ENCODE measurements around the gene SRCAP. TPM values are rescaled to one million over a fixed set of nuclear protein-coding genes. Genes with fewer than 3 reads are reported as not detected.

Gene SRCAP
- total RNA-seq, 2 experiments from 2014 or later, result 59.5 to 60.1 TPM

DNA sequence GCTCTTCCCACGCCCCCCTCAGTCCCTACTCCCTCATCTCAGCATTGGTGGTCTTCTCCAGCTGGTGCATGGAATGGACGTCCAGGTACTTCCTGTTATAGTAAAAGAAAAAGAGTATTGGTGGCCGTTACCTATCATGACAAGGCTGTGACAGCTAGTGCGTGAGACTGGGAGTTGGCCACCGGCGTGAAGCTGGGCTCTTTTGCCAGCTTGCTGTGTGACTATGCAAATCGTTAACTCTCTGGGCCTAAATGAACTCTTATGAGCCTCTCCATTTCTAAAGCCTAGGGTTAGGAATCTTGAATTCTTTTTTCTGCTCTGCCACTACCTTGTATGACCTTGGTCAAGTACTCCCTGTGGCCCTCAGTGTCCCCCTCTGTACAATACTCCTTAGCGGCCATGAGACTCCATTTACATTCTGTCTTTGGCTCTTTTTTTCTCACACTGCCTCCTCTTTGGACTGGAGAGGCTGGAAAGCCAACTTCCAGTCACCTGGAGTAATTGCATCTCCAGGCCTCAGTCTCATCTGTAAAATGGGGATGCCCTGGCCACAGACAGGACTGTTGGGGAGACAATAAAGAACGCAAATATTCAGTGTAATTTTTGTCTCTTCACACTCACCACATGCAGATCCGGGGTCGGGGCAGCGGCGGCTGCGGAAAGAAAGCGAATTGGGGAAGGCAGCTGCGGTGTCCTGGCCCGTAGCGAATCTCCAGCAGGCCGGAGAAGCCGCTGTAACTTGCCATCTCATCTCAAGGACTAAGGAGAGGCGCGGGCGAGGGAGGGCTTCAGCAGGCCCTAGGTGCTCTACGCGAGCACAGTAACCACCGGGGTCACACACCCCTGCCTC lies 61.8 kb downstream of the SRCAP start:
- Mint-ChIP-seq H3K4me3 (peak overlapping the region; percentile 99), H3K36me3 (ENCODE audit: low read depth) (peaks cover 58% of the 10 kb centered on the region), H3K9me3 (no peaks in the 10 kb centered on the region), H3K27ac (peak overlapping the region; percentile 85), H3K4me1 (ENCODE audit: low read depth) (peaks cover 30% of the 10 kb centered on the region), H3K27me3 (no peaks in the 10 kb centered on the region)
- Histone ChIP-seq H3K27me3 (ENCODE audit: control insufficient read depth in 1 of 2, insufficient read depth in 2 of 2, low read length in 2 of 2) (no peaks in the 10 kb centered on the region), H3K4me3 (ENCODE audit: low read length) (peak overlapping the region; percentile 99), H3K36me3 (ENCODE audit: insufficient read depth, low read length) (peaks cover 45% of the 10 kb centered on the region), H3K4me1 (ENCODE audit: insufficient read depth, low read length) (peaks cover 35% of the 10 kb centered on the region), H3K27ac (ENCODE audit: low read depth in 1 of 2, low read length in 2 of 2) (no peak overlapping the region), H3K9me3 (ENCODE audit: control insufficient read depth in 1 of 2, insufficient read depth in 1 of 2, low read length in 2 of 2) (no peaks in the 10 kb centered on the region)
- DNase-seq (peak in 1 of 14 experiments; percentile 57), ATAC-seq (ENCODE audit: poor library complexity) (no peak)
- TF ChIP-seq, protein P1, sequence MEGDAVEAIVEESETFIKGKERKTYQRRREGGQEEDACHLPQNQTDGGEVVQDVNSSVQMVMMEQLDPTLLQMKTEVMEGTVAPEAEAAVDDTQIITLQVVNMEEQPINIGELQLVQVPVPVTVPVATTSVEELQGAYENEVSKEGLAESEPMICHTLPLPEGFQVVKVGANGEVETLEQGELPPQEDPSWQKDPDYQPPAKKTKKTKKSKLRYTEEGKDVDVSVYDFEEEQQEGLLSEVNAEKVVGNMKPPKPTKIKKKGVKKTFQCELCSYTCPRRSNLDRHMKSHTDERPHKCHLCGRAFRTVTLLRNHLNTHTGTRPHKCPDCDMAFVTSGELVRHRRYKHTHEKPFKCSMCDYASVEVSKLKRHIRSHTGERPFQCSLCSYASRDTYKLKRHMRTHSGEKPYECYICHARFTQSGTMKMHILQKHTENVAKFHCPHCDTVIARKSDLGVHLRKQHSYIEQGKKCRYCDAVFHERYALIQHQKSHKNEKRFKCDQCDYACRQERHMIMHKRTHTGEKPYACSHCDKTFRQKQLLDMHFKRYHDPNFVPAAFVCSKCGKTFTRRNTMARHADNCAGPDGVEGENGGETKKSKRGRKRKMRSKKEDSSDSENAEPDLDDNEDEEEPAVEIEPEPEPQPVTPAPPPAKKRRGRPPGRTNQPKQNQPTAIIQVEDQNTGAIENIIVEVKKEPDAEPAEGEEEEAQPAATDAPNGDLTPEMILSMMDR (IDR thresholded peaks at IDR 0.05), result no peak
- intact Hi-C loops (cut with DNase I, micrococcal nuclease), result loop anchor here in 1 of 2 experiments (10.0 kb wide), 1 partner anchor 426 kb away; no protein-coding TSS in a partner anchor
- CTCF ChIA-PET, result no interaction called here
- POLR2A ChIA-PET, result interaction anchor here (1.0 to 3.6 kb wide), 2 partner anchors 13 to 54 kb away, joined by 3 to 18 read pairs; partner anchors contain the start of gene PHKG2

DNA sequence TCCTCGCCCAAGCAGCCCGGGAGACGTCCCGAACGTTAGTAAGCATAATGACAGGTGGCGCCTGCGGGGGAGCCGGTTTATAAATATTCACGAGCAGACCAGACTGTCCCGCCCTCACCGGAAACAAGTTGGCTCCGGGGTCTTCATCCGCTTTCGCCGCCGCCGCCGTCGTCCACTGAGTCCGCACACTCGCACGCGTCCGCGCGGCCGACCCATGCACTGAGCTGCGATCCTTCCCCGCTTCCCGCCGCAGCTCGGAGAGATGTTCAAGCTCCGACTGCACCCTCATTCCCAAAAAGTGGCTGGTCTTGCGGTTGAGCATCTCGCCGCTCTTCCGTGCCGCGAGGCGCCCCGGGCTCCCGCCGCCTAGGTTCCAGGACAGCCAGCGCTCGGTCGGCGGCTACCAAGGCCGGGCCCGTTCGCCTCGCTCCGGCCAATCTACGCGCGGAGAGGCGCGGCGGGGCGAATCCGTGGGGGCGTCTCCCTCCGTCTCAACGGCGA lies 62.5 kb downstream of the SRCAP start:
- Histone ChIP-seq H3K4me1 (ENCODE audit: insufficient read depth, low read length) (peaks cover 35% of the 10 kb centered on the region), H3K27ac (ENCODE audit: low read depth in 1 of 2, low read length in 2 of 2) (peak overlapping the region; percentile 71 to 90), H3K27me3 (ENCODE audit: control insufficient read depth in 1 of 2, insufficient read depth in 2 of 2, low read length in 2 of 2) (no peaks in the 10 kb centered on the region), H3K9me3 (ENCODE audit: control insufficient read depth in 1 of 2, insufficient read depth in 1 of 2, low read length in 2 of 2) (no peaks in the 10 kb centered on the region), H3K4me3 (ENCODE audit: low read length) (peak overlapping the region; percentile 99), H3K36me3 (ENCODE audit: insufficient read depth, low read length) (peaks cover 46% of the 10 kb centered on the region)
- Mint-ChIP-seq H3K36me3 (ENCODE audit: low read depth) (peaks cover 62% of the 10 kb centered on the region), H3K4me1 (ENCODE audit: low read depth) (peaks cover 30% of the 10 kb centered on the region), H3K4me3 (peak overlapping the region; percentile 99), H3K9me3 (no peaks in the 10 kb centered on the region), H3K27ac (peak overlapping the region; percentile 85), H3K27me3 (no peaks in the 10 kb centered on the region)
- CTCF ChIA-PET, result no interaction called here
- DNase-seq (peak in 7 of 14 experiments; percentile 3 to 62 (median 27)), ATAC-seq (ENCODE audit: poor library complexity) (no peak)
- POLR2A ChIA-PET, result no interaction called here
- intact Hi-C loops (cut with DNase I, micrococcal nuclease), result loop anchor here in 1 of 2 experiments (10.0 kb wide), 1 partner anchor 427 kb away; no protein-coding TSS in a partner anchor
- TF ChIP-seq, protein P1 (IDR thresholded peaks at IDR 0.05), result no peak

DNA sequence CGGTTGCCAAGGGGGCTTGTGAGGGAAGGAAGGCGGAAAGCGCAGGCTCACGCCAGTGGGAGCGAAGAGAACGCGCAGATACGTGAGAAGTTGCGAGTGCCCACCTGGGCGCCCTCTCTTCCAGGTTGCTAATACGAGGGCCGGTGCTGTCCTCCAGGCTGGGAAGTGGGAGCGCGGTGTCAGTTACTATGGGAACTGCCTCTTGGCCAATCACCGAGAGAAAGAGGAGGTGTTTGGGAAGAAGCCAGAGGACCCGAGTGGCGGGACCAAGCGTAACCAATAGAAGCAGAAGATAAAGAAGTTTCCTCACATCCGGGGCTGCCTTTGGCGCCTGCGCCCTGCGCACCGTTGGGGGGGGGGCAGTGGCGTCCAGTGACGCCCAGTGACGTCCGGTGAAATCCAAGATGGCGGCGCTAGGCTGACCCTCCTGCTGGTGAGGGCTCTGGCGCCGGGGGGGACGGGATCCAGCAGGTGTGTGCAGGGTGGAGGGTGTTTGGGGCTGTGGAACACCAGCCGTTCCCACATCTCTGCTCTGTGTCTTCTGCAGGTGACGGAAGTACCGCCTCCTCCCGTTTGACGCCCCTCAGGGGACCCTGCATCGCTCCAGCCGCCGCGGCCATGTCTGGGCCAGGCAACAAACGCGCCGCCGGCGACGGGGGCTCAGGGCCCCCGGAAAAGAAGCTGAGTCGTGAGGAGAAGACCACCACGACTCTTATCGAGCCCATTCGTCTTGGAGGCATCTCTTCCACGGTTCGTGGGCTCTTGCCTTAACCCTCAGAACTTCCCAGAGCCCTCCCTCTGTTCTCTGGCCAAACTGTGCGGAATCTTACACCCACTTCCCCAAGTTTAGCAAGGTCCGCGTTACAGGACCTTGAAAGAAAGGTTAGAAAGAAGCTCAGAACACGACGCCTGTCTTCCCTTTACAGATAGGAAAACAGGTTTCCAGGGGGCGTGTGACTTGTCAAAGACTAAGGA lies 63.2 kb downstream of the SRCAP start, which contains the start of the genes CFAP119 and RNF40:
TSS of gene CFAP119 (minus strand) at position 135 of the 975 bp plus-strand sequence. CDS start 314 bp downstream, outside the sequence.
TSS of gene RNF40 (plus strand) at position 395 of the 975 bp plus-strand sequence. CDS start at position 619, 224 bp downstream.
- ChIA-PET POLR2A (interaction anchor here (1.0 kb wide), 1 partner anchor 103 kb away, joined by 4 read pairs; no protein-coding TSS in a partner anchor), CTCF (no interaction called here)
- intact Hi-C loops (cut with DNase I, micrococcal nuclease), result loop anchor here (1.0 to 10.0 kb wide), 4 partner anchors 14 to 427 kb away; partner anchors contain the start of genes PHKG2 (in 2 of the 2) and FBXL19 (in 1 of the 2)
- H3K4me1 Mint-ChIP-seq (ENCODE audit: low read depth), result peaks cover 30% of the 10 kb centered on the region
- peak within 1 kb of the TSS; percentile 99 for H3K4me3 ChIP-seq (ENCODE audit: low read length)
- H3K9me3 ChIP-seq (ENCODE audit: control insufficient read depth in 1 of 2, insufficient read depth in 1 of 2, low read length in 2 of 2), result no peaks in the 10 kb centered on the region
- no peaks in the 10 kb centered on the region for H3K9me3 Mint-ChIP-seq
- H3K36me3 Mint-ChIP-seq (ENCODE audit: low read depth), result peaks cover 67% of the 10 kb centered on the region
- TF ChIP-seq, protein P1 (IDR thresholded peaks at IDR 0.05), result no peak
- no peaks in the 10 kb centered on the region for H3K27me3 Mint-ChIP-seq
- DNase-seq, result peak; percentile 70 to 96 (median 85)
- H3K4me3 Mint-ChIP-seq, result peak within 1 kb of the TSS; percentile 99
- peak within 1 kb of the TSS; percentile 71 to 90 for H3K27ac ChIP-seq (ENCODE audit: low read depth in 1 of 2, low read length in 2 of 2)
- H3K4me1 ChIP-seq (ENCODE audit: insufficient read depth, low read length), result peaks cover 35% of the 10 kb centered on the region
- H3K36me3 ChIP-seq (ENCODE audit: insufficient read depth, low read length), result peaks cover 46% of the 10 kb centered on the region
- no peaks in the 10 kb centered on the region for H3K27me3 ChIP-seq (ENCODE audit: control insufficient read depth in 1 of 2, insufficient read depth in 2 of 2, low read length in 2 of 2)
- ATAC-seq (ENCODE audit: poor library complexity), result peak; percentile 91
- H3K27ac Mint-ChIP-seq, result peak within 1 kb of the TSS; percentile 85

All from CD4-positive, alpha-beta T cell (primary cell).